ENCODE results near the gene SULF2. TPM values are rescaled to one million over a fixed set of nuclear protein-coding genes. Genes with fewer than 3 reads are reported as not detected.
A peak's percentile ranks its signal among the peaks of the same experiment; 100 is the strongest.

Gene SULF2
- total and polyA plus RNA-seq, 9 of the 15 experiments (the other 6 are each of a cell fraction or from before 2014, with no cell fraction given), result 0.33 TPM; not detected in 8

- TF ChIP-seq PRDM10 (IDR thresholded peaks at IDR 0.05; ENCODE audit: partially characterized antibody) (peak; percentile 76), ZNF311 (CRISPR knock-in tag; IDR thresholded peaks at IDR 0.05) (no peak), ELK3 (CRISPR knock-in tag; IDR thresholded peaks at IDR 0.05) (no peak), CTCF (IDR thresholded peaks at IDR 0.05 in 2 of 3, conservative IDR thresholded peaks at IDR 0.05 in 1 of 3; ENCODE audit: insufficient read depth in 2 of 3, low read depth in 1 of 3, low read length in 3 of 3) (0 out of 6 replicates have a peak, but pooled peaks of 1 of the 3 experiments have one; percentile 1), USF2 (CRISPR knock-in tag; IDR thresholded peaks at IDR 0.05) (no peak), HMG20A (CRISPR knock-in tag; conservative IDR thresholded peaks at IDR 0.05) (no peak), ZBTB11 (CRISPR knock-in tag; IDR thresholded peaks at IDR 0.05) (peak in 1 of 3 experiments; percentile 42; a peak in 1 of 6 replicates), PHF8 (IDR thresholded peaks at IDR 0.05; ENCODE audit: borderline replicate concordance, low read length) (no peak), CHD4 (IDR thresholded peaks at IDR 0.05; ENCODE audit: insufficient read depth, insufficient replicate concordance, low read depth, low read length, poor library complexity, severe bottlenecking) (no peak), CREM (IDR thresholded peaks at IDR 0.05; ENCODE audit: low read depth) (peak; percentile 43), KAT7 (CRISPR knock-in tag; IDR thresholded peaks at IDR 0.05; ENCODE audit: borderline replicate concordance) (no peak), TCF7 (IDR thresholded peaks at IDR 0.05; ENCODE audit: borderline replicate concordance) (no peak)
Observed at GRCh38 chr20:47740121-47740861, 45.0 kb downstream of the SULF2 start (continued).
